ENCODE data around the gene ERAS. TPM values are rescaled to one million over a fixed set of nuclear protein-coding genes. Genes with fewer than 3 reads are reported as not detected.

ERAS gene
- total RNA-seq, 6 donors from 2014 or later: not detected

Small RNAs within 50 kb of the gene (small RNA-seq; reads per million reads assigned to genes)
- 0 reads per million in 4 donors for gene RNU6-29P

Other genes starting within 250 kb of the ERAS start
- 100 to 1,000 TPM in 5 of 6 donors, 10 to 100 TPM in 1; 71.2 to 185 (median 141) TPM for gene WDR13, start 229.0 kb upstream of the ERAS start, total RNA-seq
- gene WAS, start 142.7 kb upstream of the ERAS start, total RNA-seq: 10 to 100 TPM; 11.7 to 46.0 (median 33.9) TPM
- gene SUV39H1, start 129.8 kb upstream of the ERAS start, total RNA-seq: 1 to 10 TPM; 1.2 to 7.3 (median 6.0) TPM
- 1 to 10 TPM in 4 of 6 donors, not detected in 2; 1.1 to 2.1 (median 2.0) TPM for gene GLOD5, start 64.8 kb upstream of the ERAS start, total RNA-seq
- gene GATA1, start 39.9 kb upstream of the ERAS start, total RNA-seq: 1 to 10 TPM in 4 of 6 donors, under 1 TPM in 1, not detected in 1; 0.49 to 3.1 (median 1.6) TPM
- gene HDAC6, start 24.4 kb upstream of the ERAS start, total RNA-seq: 100 to 1,000 TPM in 2 of 6 donors, 10 to 100 TPM in 4; 59.1 to 171 (median 86.0) TPM
- gene PCSK1N, start 9.1 kb downstream of the ERAS start, total RNA-seq: 1 to 10 TPM; 1.0 to 7.5 (median 2.3) TPM
- 10 to 100 TPM; 29.6 to 49.6 (median 42.6) TPM for gene TIMM17B, start 71.3 kb downstream of the ERAS start, total RNA-seq
- 10 to 100 TPM; 49.1 to 76.9 (median 65.2) TPM for gene PQBP1, start 71.4 kb downstream of the ERAS start, total RNA-seq
- gene SLC35A2, start 85.1 kb downstream of the ERAS start, total RNA-seq: 10 to 100 TPM in 5 of 6 donors, 1 to 10 TPM in 1; 5.2 to 32.0 (median 23.3) TPM
- 10 to 100 TPM; 16.3 to 36.1 (median 26.2) TPM for gene PIM2, start 92.5 kb downstream of the ERAS start, total RNA-seq
- gene OTUD5, start 131.1 kb downstream of the ERAS start, total RNA-seq: 100 to 1,000 TPM in 1 of 6 donors, 10 to 100 TPM in 5; 40.1 to 101 (median 49.6) TPM
- 1 to 10 TPM in 3 of 6 donors, under 1 TPM in 3; 0.61 to 3.1 (median 1.2) TPM for gene KCND1, start 145.3 kb downstream of the ERAS start, total RNA-seq
- 100 to 1,000 TPM in 1 of 6 donors, 10 to 100 TPM in 5; 37.5 to 140 (median 50.8) TPM for gene GRIPAP1, start 175.8 kb downstream of the ERAS start, total RNA-seq
- 10 to 100 TPM; 44.4 to 99.7 (median 72.3) TPM for gene TFE3, start 216.8 kb downstream of the ERAS start, total RNA-seq
- gene CCDC120, start 232.5 kb downstream of the ERAS start, total RNA-seq: 10 to 100 TPM in 3 of 6 donors, 1 to 10 TPM in 3; 6.0 to 13.5 (median 9.9) TPM
- 10 to 100 TPM; 12.5 to 26.2 (median 15.5) TPM for gene PRAF2, start 247.5 kb downstream of the ERAS start, total RNA-seq